Nucleus accumbens (tissue), 56 donors: Measurements from ENCODE around the gene FHL2.

Source experiments
- DNase-seq, 56 donors: peaks; one replicate each; lab custom pipeline; 2025; lab: John Stamatoyannopoulos, UW

Gene FHL2

GRCh38 chr2:105398336-105399206, at the start of gene FHL2:
Gene FHL2 (minus strand): TSS chr2:105399051. CDS start chr2:105386516, 12,535 bp downstream.
- peak in 20 of 56 donors; percentile 2 to 71 (median 20) for DNase-seq

GRCh38 chr2:105447476-105447875, 48.6 kb upstream of the FHL2 start:
- DNase-seq = no peak

GRCh38 chr2:105446501-105446900, 47.6 kb upstream of the FHL2 start:
- DNase-seq = no peak

- DNase-seq = no peak
Observed at GRCh38 chr2:105445976-105446375, 47.1 kb upstream of the FHL2 start.

- DNase-seq = no peak
Observed at GRCh38 chr2:105445498-105445897, 46.6 kb upstream of the FHL2 start.

- no peak for DNase-seq
Observed at GRCh38 chr2:105443617-105444598, 45.1 kb upstream of the FHL2 start.

GRCh38 chr2:105442721-105443120, 43.9 kb upstream of the FHL2 start:
- no peak for DNase-seq

GRCh38 chr2:105442056-105442455, 43.2 kb upstream of the FHL2 start:
- no peak for DNase-seq

- DNase-seq = no peak
Observed at GRCh38 chr2:105439141-105439540, 40.3 kb upstream of the FHL2 start.

- DNase-seq = no peak
Observed at GRCh38 chr2:105438104-105438929, 39.5 kb upstream of the FHL2 start.

GRCh38 chr2:105437708-105438103, 38.9 kb upstream of the FHL2 start:
- DNase-seq = no peak

GRCh38 chr2:105432749-105433148, 33.9 kb upstream of the FHL2 start:
- no peak for DNase-seq

GRCh38 chr2:105432044-105432399, 33.2 kb upstream of the FHL2 start:
- DNase-seq = no peak

- peak in 3 of 56 donors; percentile 2 to 6 (median 5) for DNase-seq
Observed at GRCh38 chr2:105431367-105432043, 32.7 kb upstream of the FHL2 start.

GRCh38 chr2:105428387-105429018, 29.7 kb upstream of the FHL2 start:
- DNase-seq = no peak

GRCh38 chr2:105427485-105427884, 28.6 kb upstream of the FHL2 start:
- no peak for DNase-seq

GRCh38 chr2:105426626-105427292, 27.9 kb upstream of the FHL2 start:
- DNase-seq = peak in 15 of 56 donors; percentile 8 to 38 (median 25)

- no peak for DNase-seq
Observed at GRCh38 chr2:105425936-105426625, 27.2 kb upstream of the FHL2 start.
